Osteoblast (primary cell): ENCODE measurements around the gene RPL7A. TPM values are rescaled to one million over a fixed set of nuclear protein-coding genes. Genes with fewer than 3 reads are reported as not detected.

Source experiments
- DNase-seq: peaks from one replicate; pipeline ENCODE4 v3.0.0; 2011; ENCODE audit warnings: low spot score, mixed read lengths; ENCODE audit not compliant: insufficient read length; ENCODE audit errors: missing footprints
- H2AFZ ChIP-seq: 2 replicates; pipeline ENCODE4 v1.6.0; 2011; ENCODE audit warnings: mild to moderate bottlenecking, low read length
- H3K27ac ChIP-seq: 2 replicates; pipeline ENCODE4 v1.5.1; 2011; ENCODE audit warnings: mild to moderate bottlenecking, low read depth, low read length, moderate library complexity
- H3K27me3 ChIP-seq: 2 replicates; pipeline ENCODE4 v1.6.0; 2012; ENCODE audit warnings: mild to moderate bottlenecking, control low read depth, inconsistent platforms, low read length, moderate library complexity; ENCODE audit not compliant: insufficient read depth
- H3K36me3 ChIP-seq: 2 replicates; pipeline ENCODE4 v1.5.1; 2011; ENCODE audit warnings: mild to moderate bottlenecking, low read length, control low read depth, moderate library complexity; ENCODE audit not compliant: insufficient read depth
- H3K4me1 ChIP-seq: 2 replicates; pipeline ENCODE4 v1.5.1; 2011; ENCODE audit warnings: mild to moderate bottlenecking, low read length, control low read depth, moderate library complexity; ENCODE audit not compliant: insufficient read depth
- H3K4me2 ChIP-seq: 2 replicates; pipeline ENCODE4 v1.6.0; 2011; ENCODE audit warnings: mild to moderate bottlenecking, low read length; ENCODE audit not compliant: insufficient read depth
- H3K4me3 ChIP-seq: fragments of 200-600 bp; sonication (generic); 3 replicates; pipeline ENCODE4 v1.5.1; 2012; ENCODE audit warnings: mild to moderate bottlenecking, low read length, inconsistent platforms; ENCODE audit not compliant: insufficient read depth
- H3K79me2 ChIP-seq: 2 replicates; pipeline ENCODE4 v1.6.0; 2012; ENCODE audit warnings: mild to moderate bottlenecking, low read length, control low read depth, inconsistent platforms; ENCODE audit not compliant: insufficient read depth
- H3K9me3 ChIP-seq: 2 replicates; pipeline ENCODE4 v1.5.1; 2011; ENCODE audit warnings: low read depth, low read length, control low read depth
- H4K20me1 ChIP-seq: 2 replicates; pipeline ENCODE4 v1.6.0; 2012; ENCODE audit warnings: mild to moderate bottlenecking, low read length, control low read depth; ENCODE audit not compliant: insufficient read depth
- total RNA-seq: library from RNA; depleted of rRNA; stranded (reverse); fragments of >200 nt; gene quantifications from 2 replicates; pipeline ENCODE4 v1.2.3, GENCODE V29; 2012
- TF ChIP-seq, protein P1 (sequence below): IDR thresholded peaks from 2 replicates; pipeline ENCODE4 v1.5.1; 2011; ENCODE audit warnings: mild to moderate bottlenecking, low read depth, low read length, moderate library complexity; ENCODE audit errors: extremely low read depth

RPL7A gene
- total RNA-seq, 1 donor: 1,763 TPM

DNA sequence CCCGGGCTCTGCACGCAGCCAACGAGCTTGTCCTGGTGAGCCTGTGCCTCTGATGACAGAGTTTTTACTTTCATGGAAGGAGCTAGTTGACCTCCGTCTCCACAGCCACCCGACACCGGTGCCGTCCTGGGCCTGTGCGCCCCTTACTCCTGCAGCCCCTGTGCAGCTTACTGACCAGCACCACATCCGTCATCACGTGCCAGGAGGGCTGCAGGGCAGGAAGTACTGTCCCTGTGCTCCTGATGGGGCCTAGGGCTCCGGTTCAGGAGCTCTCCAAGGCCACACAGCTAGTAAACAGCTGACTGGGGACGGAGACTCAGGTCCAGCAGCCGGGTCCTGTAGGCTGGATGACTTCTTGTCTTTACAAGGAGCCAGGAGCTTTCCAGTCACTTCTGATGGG, 38.3 kb downstream of the RPL7A start:
- TF ChIP-seq, protein P1, sequence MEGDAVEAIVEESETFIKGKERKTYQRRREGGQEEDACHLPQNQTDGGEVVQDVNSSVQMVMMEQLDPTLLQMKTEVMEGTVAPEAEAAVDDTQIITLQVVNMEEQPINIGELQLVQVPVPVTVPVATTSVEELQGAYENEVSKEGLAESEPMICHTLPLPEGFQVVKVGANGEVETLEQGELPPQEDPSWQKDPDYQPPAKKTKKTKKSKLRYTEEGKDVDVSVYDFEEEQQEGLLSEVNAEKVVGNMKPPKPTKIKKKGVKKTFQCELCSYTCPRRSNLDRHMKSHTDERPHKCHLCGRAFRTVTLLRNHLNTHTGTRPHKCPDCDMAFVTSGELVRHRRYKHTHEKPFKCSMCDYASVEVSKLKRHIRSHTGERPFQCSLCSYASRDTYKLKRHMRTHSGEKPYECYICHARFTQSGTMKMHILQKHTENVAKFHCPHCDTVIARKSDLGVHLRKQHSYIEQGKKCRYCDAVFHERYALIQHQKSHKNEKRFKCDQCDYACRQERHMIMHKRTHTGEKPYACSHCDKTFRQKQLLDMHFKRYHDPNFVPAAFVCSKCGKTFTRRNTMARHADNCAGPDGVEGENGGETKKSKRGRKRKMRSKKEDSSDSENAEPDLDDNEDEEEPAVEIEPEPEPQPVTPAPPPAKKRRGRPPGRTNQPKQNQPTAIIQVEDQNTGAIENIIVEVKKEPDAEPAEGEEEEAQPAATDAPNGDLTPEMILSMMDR: no peak
- no peak overlapping the region for H3K4me2 ChIP-seq
- no peak overlapping the region for H3K27ac ChIP-seq
- no peaks in the 10 kb centered on the region for H3K4me1 ChIP-seq
- H2AFZ ChIP-seq: no peak overlapping the region
- H3K79me2 ChIP-seq: no peaks in the 10 kb centered on the region
- no peaks in the 10 kb centered on the region for H3K27me3 ChIP-seq
- H3K36me3 ChIP-seq: no peaks in the 10 kb centered on the region
- DNase-seq: peak; percentile 41
- no peaks in the 10 kb centered on the region for H4K20me1 ChIP-seq
- H3K9me3 ChIP-seq: no peaks in the 10 kb centered on the region
- no peak overlapping the region for H3K4me3 ChIP-seq

DNA sequence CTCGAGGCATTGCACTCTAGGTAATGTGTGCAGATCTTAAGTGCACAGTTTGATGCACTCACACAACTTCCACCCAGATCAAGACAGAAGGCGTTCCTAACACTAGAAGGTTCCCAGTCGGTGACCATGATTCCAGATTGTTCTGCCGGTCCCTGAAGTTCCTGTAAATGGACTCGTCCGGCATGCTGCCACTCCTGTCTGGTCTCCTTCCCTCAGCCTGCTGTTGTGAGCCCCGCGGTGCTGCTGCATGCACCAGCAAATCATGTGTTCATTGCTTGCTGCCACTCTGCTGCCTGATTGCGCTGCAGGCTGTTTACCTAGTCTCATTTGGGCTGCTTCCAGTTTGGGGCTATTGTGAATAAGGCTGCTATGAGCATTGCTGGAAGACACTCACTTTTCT, 39.7 kb downstream of the RPL7A start:
- DNase-seq: peak; percentile 27
- TF ChIP-seq, protein P1: no peak
- Histone ChIP-seq H3K9me3 (no peaks in the 10 kb centered on the region), H3K79me2 (no peaks in the 10 kb centered on the region), H2AFZ (no peak overlapping the region), H4K20me1 (no peaks in the 10 kb centered on the region), H3K4me2 (no peak overlapping the region), H3K4me3 (no peak overlapping the region), H3K27ac (no peak overlapping the region), H3K36me3 (no peaks in the 10 kb centered on the region), H3K27me3 (no peaks in the 10 kb centered on the region), H3K4me1 (no peaks in the 10 kb centered on the region)

DNA sequence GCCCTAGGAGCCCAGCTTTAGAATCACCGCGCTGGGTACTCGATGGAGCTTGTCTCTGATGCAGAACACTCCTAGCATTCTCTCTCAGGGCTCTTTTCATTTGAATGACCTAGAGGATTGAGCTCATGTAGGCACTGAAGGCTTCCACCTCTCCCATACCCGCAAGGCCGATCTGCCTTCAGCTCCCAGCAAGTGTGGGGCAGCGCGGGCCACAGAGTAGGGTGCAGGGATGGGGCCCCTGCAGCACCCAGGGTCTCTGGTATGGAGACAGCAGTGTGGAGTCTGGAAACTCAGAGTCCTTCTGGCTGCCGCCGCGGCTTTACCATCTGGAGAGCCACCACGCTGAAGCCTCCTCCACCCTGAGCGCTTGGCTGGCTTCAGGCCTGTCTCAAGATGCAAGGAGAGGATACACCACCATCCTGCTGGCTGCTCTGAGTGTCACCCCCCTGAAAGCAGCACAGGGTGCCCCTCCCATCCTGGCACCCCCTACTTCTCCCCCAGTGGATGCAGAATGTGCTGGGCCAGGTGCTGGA, 41.1 kb downstream of the RPL7A start:
- Histone ChIP-seq H3K27ac (no peak overlapping the region), H3K36me3 (no peaks in the 10 kb centered on the region), H3K4me1 (no peaks in the 10 kb centered on the region), H3K79me2 (no peaks in the 10 kb centered on the region), H4K20me1 (no peaks in the 10 kb centered on the region), H3K4me2 (no peak overlapping the region), H3K27me3 (peaks cover 3% of the 10 kb centered on the region), H2AFZ (no peak overlapping the region), H3K9me3 (no peaks in the 10 kb centered on the region), H3K4me3 (no peak overlapping the region)
- TF ChIP-seq, protein P1: no peak
- peak; percentile 68 for DNase-seq

GRCh38 chr9:133389562-133389961, 41.5 kb downstream of the RPL7A start:
- H4K20me1 ChIP-seq: no peaks in the 10 kb centered on the region
- H3K79me2 ChIP-seq: no peaks in the 10 kb centered on the region
- DNase-seq: peak; percentile 77
- no peak overlapping the region for H3K4me2 ChIP-seq
- H3K27me3 ChIP-seq: peaks cover 8% of the 10 kb centered on the region
- H3K27ac ChIP-seq: no peak overlapping the region
- no peak overlapping the region for H3K4me3 ChIP-seq
- H3K4me1 ChIP-seq: no peaks in the 10 kb centered on the region
- no peaks in the 10 kb centered on the region for H3K9me3 ChIP-seq
- TF ChIP-seq, protein P1: no peak
- H3K36me3 ChIP-seq: no peaks in the 10 kb centered on the region
- H2AFZ ChIP-seq: no peak overlapping the region
